Measurements from ENCODE around the gene MPST. TPM values are rescaled to one million over a fixed set of nuclear protein-coding genes. Genes with fewer than 3 reads are reported as not detected.

Gene MPST
- polyA plus RNA-seq, 1 donor (not counting 4 experiments of a cell fraction or from before 2014, with no cell fraction given) = 23.5 TPM

DNA sequence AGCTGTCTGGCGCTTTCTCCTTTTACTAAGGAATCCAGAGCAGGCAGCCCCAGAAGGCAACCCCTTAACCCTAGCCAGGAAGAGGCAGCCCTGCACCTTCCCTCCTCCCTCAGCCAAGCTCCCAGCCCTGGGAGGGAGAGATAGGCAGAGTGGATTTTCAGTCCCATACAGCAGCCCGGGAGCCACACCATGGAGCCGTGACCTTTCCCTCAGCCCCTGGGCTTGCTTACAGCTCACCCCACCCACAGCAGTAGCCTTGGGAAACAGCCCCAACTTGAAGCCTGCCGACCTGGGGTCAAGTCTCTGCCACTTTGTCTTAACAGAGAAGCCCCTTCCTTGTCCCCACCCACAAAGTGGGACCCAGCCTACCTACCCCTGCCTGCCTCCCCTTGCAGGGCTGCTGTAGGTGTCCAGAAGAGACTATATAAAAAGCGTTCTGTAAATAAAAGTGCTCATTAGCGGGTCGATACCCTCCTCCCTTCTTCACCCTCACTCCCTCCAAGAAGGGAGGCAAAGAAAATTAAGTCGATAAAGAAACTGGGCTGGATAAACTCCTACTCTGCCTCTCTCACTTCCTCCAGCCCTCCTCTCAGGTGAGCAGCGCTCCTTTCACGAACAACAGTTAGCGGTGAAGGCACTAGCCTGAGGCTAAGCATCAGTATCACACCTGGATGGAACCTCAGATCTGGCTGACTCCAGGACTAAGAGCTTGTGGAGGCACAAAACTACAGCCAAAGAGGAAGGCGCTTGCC is 4.5 kb upstream of the MPST start:
- Histone ChIP-seq H3K27ac (ENCODE audit: control insufficient read depth, insufficient read depth, low read length) (no peak overlapping the region), H3K36me3 (ENCODE audit: control insufficient read depth in 2 of 2, extremely low read depth in 1 of 2, insufficient read depth in 2 of 2, low read length in 2 of 2) (peaks cover 0 to 3% of the 10 kb centered on the region in 2 experiments), H2AFZ (ENCODE audit: control insufficient read depth, low read length) (no peak overlapping the region), H3K9me1 (ENCODE audit: control insufficient read depth, extremely low read depth, insufficient read depth, low read length) (no peaks in the 10 kb centered on the region), H3K79me2 (ENCODE audit: control insufficient read depth, insufficient read depth, low read length) (peaks cover 1% of the 10 kb centered on the region), H3K27me3 (ENCODE audit: control insufficient read depth, extremely low read depth, insufficient read depth, low read length) (no peaks in the 10 kb centered on the region), H3K4me1 (ENCODE audit: control insufficient read depth, extremely low read depth, insufficient read depth, low read length) (peaks cover 4% of the 10 kb centered on the region), H3K4me2 (ENCODE audit: control insufficient read depth, extremely low read depth, insufficient read depth, low read depth, low read length) (no peak overlapping the region), H3K9ac (ENCODE audit: control insufficient read depth, extremely low read depth, insufficient read depth, low read length) (no peak overlapping the region), H3K4me3 (ENCODE audit: control insufficient read depth in 2 of 3, extremely low read depth in 1 of 3, insufficient read depth in 2 of 3, low read depth in 1 of 3, low read length in 3 of 3) (no peak overlapping the region), H3K9me3 (ENCODE audit: control insufficient read depth, low read depth, low read length) (no peaks in the 10 kb centered on the region), H4K20me1 (ENCODE audit: control insufficient read depth, extremely low read depth, insufficient read depth, low read length) (no peaks in the 10 kb centered on the region)
- dilution Hi-C loops (cut with MboI; ENCODE audit: extremely low pct_ligation_motif_present, low sequenced_read_pairs) = no loop called here
- no peak for TF ChIP-seq EZH2 (IDR thresholded peaks at IDR 0.05; ENCODE audit: low read length)
- TF ChIP-seq, protein P1, sequence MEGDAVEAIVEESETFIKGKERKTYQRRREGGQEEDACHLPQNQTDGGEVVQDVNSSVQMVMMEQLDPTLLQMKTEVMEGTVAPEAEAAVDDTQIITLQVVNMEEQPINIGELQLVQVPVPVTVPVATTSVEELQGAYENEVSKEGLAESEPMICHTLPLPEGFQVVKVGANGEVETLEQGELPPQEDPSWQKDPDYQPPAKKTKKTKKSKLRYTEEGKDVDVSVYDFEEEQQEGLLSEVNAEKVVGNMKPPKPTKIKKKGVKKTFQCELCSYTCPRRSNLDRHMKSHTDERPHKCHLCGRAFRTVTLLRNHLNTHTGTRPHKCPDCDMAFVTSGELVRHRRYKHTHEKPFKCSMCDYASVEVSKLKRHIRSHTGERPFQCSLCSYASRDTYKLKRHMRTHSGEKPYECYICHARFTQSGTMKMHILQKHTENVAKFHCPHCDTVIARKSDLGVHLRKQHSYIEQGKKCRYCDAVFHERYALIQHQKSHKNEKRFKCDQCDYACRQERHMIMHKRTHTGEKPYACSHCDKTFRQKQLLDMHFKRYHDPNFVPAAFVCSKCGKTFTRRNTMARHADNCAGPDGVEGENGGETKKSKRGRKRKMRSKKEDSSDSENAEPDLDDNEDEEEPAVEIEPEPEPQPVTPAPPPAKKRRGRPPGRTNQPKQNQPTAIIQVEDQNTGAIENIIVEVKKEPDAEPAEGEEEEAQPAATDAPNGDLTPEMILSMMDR (optimal IDR thresholded peaks at IDR 0.05 in 1 of 3, IDR thresholded peaks at IDR 0.05 in 1 of 3, conservative IDR thresholded peaks at IDR 0.05 in 1 of 3; ENCODE audit: extremely low read depth in 1 of 3, insufficient read depth in 2 of 3, low read length in 3 of 3) = no peak
- FAIRE-seq (no peak), DNase-seq (ENCODE audit: low read depth, low spot score) (no peak)

DNA sequence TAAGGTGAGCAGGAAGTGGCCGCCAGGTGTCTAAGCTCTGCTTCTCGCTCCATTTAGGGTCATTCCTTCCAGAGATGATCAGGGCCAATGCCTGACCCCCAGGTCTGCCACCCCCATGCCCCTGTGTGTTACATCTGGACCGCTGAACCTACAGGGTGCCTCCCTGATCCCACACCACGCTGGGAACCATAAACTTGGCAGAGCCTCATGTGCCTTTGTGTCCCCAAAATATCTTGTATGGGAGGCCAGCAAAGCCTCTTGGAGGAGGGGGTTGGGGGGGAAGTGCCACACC is 4.0 kb upstream of the MPST start:
- H4K20me1 ChIP-seq (ENCODE audit: control insufficient read depth, extremely low read depth, insufficient read depth, low read length) = no peaks in the 10 kb centered on the region
- H3K79me2 ChIP-seq (ENCODE audit: control insufficient read depth, insufficient read depth, low read length) = peaks cover 4% of the 10 kb centered on the region
- TF ChIP-seq, protein P1 (optimal IDR thresholded peaks at IDR 0.05 in 1 of 3, IDR thresholded peaks at IDR 0.05 in 1 of 3, conservative IDR thresholded peaks at IDR 0.05 in 1 of 3; ENCODE audit: extremely low read depth in 1 of 3, insufficient read depth in 2 of 3, low read length in 3 of 3) = no peak
- TF ChIP-seq EZH2 (IDR thresholded peaks at IDR 0.05; ENCODE audit: low read length) = no peak
- H3K9me1 ChIP-seq (ENCODE audit: control insufficient read depth, extremely low read depth, insufficient read depth, low read length) = no peaks in the 10 kb centered on the region
- peaks cover 7% of the 10 kb centered on the region for H3K4me1 ChIP-seq (ENCODE audit: control insufficient read depth, extremely low read depth, insufficient read depth, low read length)
- H3K27ac ChIP-seq (ENCODE audit: control insufficient read depth, insufficient read depth, low read length) = no peak overlapping the region
- H3K27me3 ChIP-seq (ENCODE audit: control insufficient read depth, extremely low read depth, insufficient read depth, low read length) = no peaks in the 10 kb centered on the region
- H3K4me2 ChIP-seq (ENCODE audit: control insufficient read depth, extremely low read depth, insufficient read depth, low read depth, low read length) = no peak overlapping the region
- dilution Hi-C loops (cut with MboI; ENCODE audit: extremely low pct_ligation_motif_present, low sequenced_read_pairs) = no loop called here
- peaks cover 0 to 3% of the 10 kb centered on the region in 2 experiments for H3K36me3 ChIP-seq (ENCODE audit: control insufficient read depth in 2 of 2, extremely low read depth in 1 of 2, insufficient read depth in 2 of 2, low read length in 2 of 2)
- FAIRE-seq (no peak), DNase-seq (ENCODE audit: low read depth, low spot score) (no peak)
- H2AFZ ChIP-seq (ENCODE audit: control insufficient read depth, low read length) = no peak overlapping the region
- no peak overlapping the region for H3K9ac ChIP-seq (ENCODE audit: control insufficient read depth, extremely low read depth, insufficient read depth, low read length)
- no peaks in the 10 kb centered on the region for H3K9me3 ChIP-seq (ENCODE audit: control insufficient read depth, low read depth, low read length)
- no peak overlapping the region for H3K4me3 ChIP-seq (ENCODE audit: control insufficient read depth in 2 of 3, extremely low read depth in 1 of 3, insufficient read depth in 2 of 3, low read depth in 1 of 3, low read length in 3 of 3)

Measured in keratinocyte (primary cell).